Raji (cell line): Measurements from ENCODE around the gene GOLGA1.

Source experiments
- POLR2A ChIP-seq: IDR thresholded peaks from 2 replicates; pipeline ENCODE4 v1.6.1; 2011; ENCODE audit warnings: low read depth, low read length, control low read depth; ENCODE audit not compliant: insufficient read depth

The GOLGA1 gene

DNA sequence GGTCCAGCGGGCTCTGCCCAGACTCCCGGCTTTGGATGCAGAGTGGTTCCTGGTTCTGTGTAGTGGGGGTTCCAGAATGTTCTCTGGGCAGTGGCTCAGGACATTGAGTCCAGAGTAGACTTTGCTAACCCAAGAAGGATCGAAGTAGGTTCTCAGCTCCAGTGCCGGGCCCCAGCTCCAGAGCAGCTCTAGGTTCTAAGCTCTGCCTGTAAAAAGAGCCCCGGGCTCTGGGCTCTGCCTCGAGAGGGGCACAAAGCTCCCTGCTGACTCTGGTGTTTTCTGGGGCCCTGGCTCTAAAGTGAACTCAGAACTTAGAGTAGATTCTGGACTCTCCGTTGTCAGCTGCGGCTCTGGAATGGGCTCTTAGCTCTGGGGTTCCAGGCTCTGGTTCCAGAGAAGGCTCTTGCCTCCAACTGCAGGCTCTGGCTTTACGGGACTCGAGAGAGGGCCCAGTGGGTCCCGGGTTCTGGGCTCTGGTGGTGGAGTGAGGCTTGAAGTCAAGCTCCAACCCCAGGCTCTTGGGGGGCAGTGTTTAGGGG lies 87.2 kb downstream of the GOLGA1 start:
- TF ChIP-seq POLR2A, result no peak

DNA sequence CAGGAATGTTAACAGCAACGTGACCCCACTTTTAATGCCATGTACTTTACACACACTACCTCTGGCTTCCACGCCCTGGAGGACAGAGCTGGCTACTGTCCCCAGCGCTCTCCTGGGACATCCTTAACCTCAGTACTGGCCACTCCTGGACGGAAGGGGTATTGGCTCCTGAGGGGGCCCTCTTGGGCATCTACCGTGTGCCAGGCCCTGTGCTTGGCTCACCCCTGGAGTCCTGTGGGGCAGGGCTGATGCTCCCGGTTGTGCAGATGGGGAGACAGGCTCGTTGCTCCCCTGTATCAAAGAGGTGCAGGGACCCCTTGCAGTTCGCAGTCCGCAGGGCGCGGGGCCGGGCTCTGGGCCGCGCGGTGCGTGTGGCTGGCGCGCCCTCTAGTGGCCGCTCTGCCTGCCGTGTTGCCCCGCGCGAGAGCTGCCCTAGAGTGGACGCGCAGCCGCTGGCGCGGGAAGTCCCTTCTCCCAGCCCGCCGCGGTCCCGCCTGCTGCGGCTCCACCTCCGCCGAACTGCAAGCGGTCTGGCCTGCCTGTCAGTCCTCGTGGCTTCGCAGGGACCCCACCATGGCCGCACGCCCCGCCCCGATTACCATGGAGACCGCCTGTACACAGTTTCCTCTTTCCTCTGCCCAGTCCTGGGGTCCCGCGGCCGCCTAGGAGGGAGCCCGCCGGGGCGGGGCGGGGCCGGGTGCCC lies 87.9 kb downstream of the GOLGA1 start, which contains the start of gene WDR38:
TSS of gene WDR38 (plus strand) at position 632 of the 703 bp plus-strand sequence. CDS start 72 bp downstream, outside the sequence.
- no peak for TF ChIP-seq POLR2A

GRCh38 chr9:124852121-124852828 lies 88.6 kb downstream of the GOLGA1 start:
- TF ChIP-seq POLR2A, result no peak

DNA sequence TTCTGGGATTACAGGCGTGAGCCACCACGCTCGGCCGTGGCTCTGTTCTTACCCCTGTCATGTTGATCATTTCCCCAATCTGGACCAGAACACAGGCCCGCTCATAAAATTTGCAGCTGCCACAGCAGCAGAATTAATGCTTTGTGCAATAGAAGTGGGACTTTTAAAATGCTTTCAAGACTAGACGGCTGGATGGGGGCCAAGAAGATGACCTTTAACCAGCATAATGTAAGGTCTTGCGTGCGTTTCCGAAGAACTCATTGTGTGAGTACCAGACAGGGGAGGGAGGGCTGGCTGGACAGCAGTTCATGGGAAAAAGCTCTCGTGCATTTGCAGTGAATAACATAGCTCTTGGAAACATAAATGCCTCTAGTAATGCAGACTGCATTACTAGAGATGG lies 91.1 kb downstream of the GOLGA1 start:
- no peak for TF ChIP-seq POLR2A

GRCh38 chr9:124846969-124847368 lies 93.9 kb downstream of the GOLGA1 start:
- no peak for TF ChIP-seq POLR2A

DNA sequence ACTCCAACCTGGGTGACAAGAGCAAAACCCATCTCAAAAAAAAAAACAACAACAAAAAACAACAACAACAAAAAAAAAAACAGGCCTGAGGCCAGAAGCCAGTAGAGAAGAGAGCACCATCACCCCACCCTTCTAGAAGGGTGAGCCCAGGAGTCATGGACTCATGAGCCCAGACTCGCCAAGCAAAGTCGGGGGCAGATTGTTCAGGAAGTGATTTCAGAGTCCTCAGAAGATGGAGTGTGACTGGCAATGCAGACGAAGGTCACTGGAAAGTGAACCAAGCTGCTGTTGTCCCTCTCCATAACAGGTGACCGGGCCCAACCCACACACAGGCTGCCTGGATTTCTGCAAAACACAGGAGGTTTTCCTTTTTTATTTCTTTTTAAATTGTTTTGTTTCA lies 96.6 kb downstream of the GOLGA1 start:
- no peak for TF ChIP-seq POLR2A

- no peak for TF ChIP-seq POLR2A
Measured at GRCh38 chr9:124843456-124844034, 97.3 kb downstream of the GOLGA1 start.

GRCh38 chr9:124841075-124841821 lies 99.6 kb downstream of the GOLGA1 start:
- TF ChIP-seq POLR2A, result no peak

- TF ChIP-seq POLR2A, result no peak
Measured at GRCh38 chr9:124840300-124840833, 100.5 kb downstream of the GOLGA1 start.

GRCh38 chr9:124839612-124840299 lies 101.1 kb downstream of the GOLGA1 start:
- TF ChIP-seq POLR2A, result no peak

- TF ChIP-seq POLR2A, result no peak
Measured at GRCh38 chr9:124835026-124835557, 105.8 kb downstream of the GOLGA1 start.

GRCh38 chr9:124834591-124834990 lies 106.3 kb downstream of the GOLGA1 start:
- TF ChIP-seq POLR2A, result no peak

DNA sequence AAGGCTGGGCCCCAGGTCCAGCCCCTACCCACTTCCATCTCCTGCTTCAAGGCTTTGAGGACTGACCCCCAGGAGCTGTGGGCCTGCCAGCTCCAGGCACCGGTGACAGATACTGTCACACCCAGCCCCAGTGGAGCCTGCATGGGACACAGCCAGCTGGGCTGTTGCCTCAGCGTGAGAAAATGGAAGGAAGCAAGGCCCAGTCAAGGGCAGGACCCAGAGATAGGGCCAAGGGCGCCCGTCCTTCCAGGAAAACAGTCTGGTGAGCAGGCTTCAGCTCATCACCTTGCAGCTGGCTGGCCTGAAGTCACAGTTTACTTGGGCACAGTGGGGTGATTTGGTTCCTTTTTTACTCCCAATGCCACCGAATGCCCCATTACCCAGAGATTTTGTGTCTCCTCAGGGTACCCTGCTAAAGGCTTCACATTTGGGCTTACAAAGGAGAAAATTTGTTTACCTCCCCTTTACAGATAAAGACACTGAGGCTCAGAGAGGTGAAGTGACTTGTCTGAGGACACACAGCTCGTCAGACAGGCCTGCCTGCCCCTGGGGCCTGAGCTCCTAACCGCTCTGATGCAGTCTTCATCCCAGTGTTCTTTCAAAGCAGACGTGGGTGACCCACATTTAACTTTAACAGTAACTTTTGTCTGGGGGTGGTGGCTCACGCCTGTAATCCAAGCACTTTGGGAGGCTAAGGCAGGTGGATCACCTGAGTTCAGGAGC lies 109.1 kb downstream of the GOLGA1 start:
- no peak for TF ChIP-seq POLR2A
